ENCODE measurements around the gene NTMT1. TPM values are rescaled to one million over a fixed set of nuclear protein-coding genes. Genes with fewer than 3 reads are reported as not detected.

The NTMT1 gene
- total and polyA plus RNA-seq, 10 of the 15 experiments (the other 5 are each of a cell fraction or from before 2014, with no cell fraction given) = 12.8 to 85.4 (median 39.3) TPM

DNA sequence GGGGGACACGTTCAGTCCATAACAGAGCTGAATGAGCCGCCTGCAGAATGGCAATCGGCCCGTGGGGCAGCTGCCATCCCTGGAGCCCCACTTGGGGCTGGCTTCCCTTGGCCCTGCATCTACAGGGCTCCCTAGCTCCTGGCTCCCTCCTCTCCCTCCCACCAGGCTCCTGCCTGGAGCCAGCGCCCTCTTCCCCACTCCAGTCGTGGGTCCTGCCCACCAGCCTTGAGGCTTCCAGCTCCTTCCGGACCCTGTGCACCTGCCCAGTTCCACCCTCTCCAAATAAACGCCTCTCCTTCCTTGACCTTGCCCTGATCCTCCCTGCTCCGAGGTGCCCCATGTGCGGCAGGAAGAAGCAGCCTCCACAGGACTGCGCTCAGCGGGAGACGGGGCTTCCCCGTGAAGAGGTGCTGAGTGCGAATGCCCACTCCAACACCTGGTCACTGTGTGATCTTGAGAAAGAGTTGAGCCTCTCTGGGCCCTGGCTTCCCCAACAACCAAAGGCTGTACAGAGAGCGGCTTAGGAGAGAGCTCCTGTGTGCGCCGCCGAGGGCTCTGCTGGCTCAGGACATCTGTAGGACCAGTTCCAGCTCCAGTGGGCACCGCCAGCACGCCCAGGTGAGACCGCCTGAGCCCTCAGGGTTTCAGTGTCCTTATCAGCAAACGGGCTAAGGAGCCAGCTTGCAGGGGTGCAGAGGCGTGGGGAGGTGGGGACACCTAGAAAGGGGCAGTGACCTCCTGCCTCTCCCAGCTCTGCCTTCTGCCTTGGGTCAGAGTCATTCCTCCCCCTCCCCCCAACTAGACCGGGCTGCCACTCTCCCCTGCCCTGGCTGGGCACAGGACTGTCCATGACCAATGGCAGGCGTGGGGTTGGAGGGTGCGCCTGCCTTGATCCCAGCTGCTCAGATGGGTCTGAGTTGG lies 17.1 kb upstream of the NTMT1 start:
- POLR2A ChIA-PET = interaction anchor here (0.6 to 1.9 kb wide), 8 partner anchors 11 to 1084 kb away, joined by 3 to 9 read pairs (median 4); partner anchors contain the start of gene NTMT1
- no peak overlapping the region for H3K4me3 ChIP-seq
- ATAC-seq (no peak), FAIRE-seq (no peak), DNase-seq (ENCODE audit: low read depth, low spot score) (no peak)
- H3K4me1 ChIP-seq (ENCODE audit: control insufficient read depth, insufficient read depth, low read length) = peaks cover 8% of the 10 kb centered on the region
- no peaks in the 10 kb centered on the region for H3K27me3 ChIP-seq (replicated peaks in 1 of 2; ENCODE audit: control insufficient read depth in 2 of 2, insufficient read depth in 2 of 2, low read length in 1 of 2)
- SMC1A ChIA-PET (ENCODE audit: uncharacterized antibody, unreplicated experiment) = interaction anchor here (0.8 to 2.4 kb wide), 10 partner anchors 12 to 477 kb away, joined by 3 to 15 read pairs (median 4); no protein-coding TSS in a partner anchor
- RAD21 ChIA-PET (ENCODE audit: unreplicated experiment) = interaction anchor here (1.0 to 2.7 kb wide), 10 partner anchors 12 to 477 kb away, joined by 3 to 28 read pairs (median 6); partner anchors contain the start of gene IER5L
- H3K4me2 ChIP-seq (ENCODE audit: control insufficient read depth, insufficient read depth) = no peak overlapping the region
- no peaks in the 10 kb centered on the region for H3K9me3 ChIP-seq (replicated peaks; ENCODE audit: control insufficient read depth, insufficient read depth, low read length)
- no peak overlapping the region for H2AFZ ChIP-seq (ENCODE audit: control insufficient read depth, low read depth, low read length)
- no peak overlapping the region for H3K9ac ChIP-seq (ENCODE audit: control insufficient read depth, insufficient read depth, low read length)
- intact Hi-C loops (cut with micrococcal nuclease; ENCODE audit: unreplicated experiment) (loop anchor here (10.0 kb wide), 1 partner anchor 124 kb away; no protein-coding TSS in a partner anchor), in situ Hi-C loops (cut with MboI) (no loop called here)
- WGBS (ENCODE audit: insufficient coverage, insufficient replicate concordance, low lambda C conversion rate, missing lambda C conversion rate) = 86% methylated on average over 26 of the region's 27 CpGs
- H3K79me2 ChIP-seq (ENCODE audit: control insufficient read depth, insufficient read depth, low read length) = no peaks in the 10 kb centered on the region
- no TSS peak for BruUV-seq (replicated peaks)
- CTCF ChIA-PET = interaction anchor here (0.9 to 2.8 kb wide), 11 partner anchors 11 to 478 kb away, joined by 3 to 33 read pairs (median 5); partner anchors contain the start of genes IER5L and NTMT1
- no peaks in the 10 kb centered on the region for H4K20me1 ChIP-seq (ENCODE audit: control insufficient read depth, insufficient read depth)
- no peaks in the 10 kb centered on the region for H3K36me3 ChIP-seq (ENCODE audit: control insufficient read depth in 2 of 2, insufficient read depth in 2 of 2, low read length in 1 of 2)
- no peak overlapping the region for H3K27ac ChIP-seq (ENCODE audit: control insufficient read depth, insufficient read depth)
- TF ChIP-seq, protein P1, sequence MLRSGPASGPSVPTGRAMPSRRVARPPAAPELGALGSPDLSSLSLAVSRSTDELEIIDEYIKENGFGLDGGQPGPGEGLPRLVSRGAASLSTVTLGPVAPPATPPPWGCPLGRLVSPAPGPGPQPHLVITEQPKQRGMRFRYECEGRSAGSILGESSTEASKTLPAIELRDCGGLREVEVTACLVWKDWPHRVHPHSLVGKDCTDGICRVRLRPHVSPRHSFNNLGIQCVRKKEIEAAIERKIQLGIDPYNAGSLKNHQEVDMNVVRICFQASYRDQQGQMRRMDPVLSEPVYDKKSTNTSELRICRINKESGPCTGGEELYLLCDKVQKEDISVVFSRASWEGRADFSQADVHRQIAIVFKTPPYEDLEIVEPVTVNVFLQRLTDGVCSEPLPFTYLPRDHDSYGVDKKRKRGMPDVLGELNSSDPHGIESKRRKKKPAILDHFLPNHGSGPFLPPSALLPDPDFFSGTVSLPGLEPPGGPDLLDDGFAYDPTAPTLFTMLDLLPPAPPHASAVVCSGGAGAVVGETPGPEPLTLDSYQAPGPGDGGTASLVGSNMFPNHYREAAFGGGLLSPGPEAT (IDR thresholded peaks at IDR 0.05; ENCODE audit: low read depth) = no peak
- TF ChIP-seq, protein P2, sequence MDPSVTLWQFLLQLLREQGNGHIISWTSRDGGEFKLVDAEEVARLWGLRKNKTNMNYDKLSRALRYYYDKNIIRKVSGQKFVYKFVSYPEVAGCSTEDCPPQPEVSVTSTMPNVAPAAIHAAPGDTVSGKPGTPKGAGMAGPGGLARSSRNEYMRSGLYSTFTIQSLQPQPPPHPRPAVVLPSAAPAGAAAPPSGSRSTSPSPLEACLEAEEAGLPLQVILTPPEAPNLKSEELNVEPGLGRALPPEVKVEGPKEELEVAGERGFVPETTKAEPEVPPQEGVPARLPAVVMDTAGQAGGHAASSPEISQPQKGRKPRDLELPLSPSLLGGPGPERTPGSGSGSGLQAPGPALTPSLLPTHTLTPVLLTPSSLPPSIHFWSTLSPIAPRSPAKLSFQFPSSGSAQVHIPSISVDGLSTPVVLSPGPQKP (IDR thresholded peaks at IDR 0.05; ENCODE audit: low read depth, low read length) = no peak
- TF ChIP-seq JUND (IDR thresholded peaks at IDR 0.05; ENCODE audit: low read depth, low read length) = no peak
- TF ChIP-seq, protein P3, sequence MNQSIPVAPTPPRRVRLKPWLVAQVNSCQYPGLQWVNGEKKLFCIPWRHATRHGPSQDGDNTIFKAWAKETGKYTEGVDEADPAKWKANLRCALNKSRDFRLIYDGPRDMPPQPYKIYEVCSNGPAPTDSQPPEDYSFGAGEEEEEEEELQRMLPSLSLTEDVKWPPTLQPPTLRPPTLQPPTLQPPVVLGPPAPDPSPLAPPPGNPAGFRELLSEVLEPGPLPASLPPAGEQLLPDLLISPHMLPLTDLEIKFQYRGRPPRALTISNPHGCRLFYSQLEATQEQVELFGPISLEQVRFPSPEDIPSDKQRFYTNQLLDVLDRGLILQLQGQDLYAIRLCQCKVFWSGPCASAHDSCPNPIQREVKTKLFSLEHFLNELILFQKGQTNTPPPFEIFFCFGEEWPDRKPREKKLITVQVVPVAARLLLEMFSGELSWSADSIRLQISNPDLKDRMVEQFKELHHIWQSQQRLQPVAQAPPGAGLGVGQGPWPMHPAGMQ (IDR thresholded peaks at IDR 0.05; ENCODE audit: borderline replicate concordance) = no peak
- TF ChIP-seq, protein P4, sequence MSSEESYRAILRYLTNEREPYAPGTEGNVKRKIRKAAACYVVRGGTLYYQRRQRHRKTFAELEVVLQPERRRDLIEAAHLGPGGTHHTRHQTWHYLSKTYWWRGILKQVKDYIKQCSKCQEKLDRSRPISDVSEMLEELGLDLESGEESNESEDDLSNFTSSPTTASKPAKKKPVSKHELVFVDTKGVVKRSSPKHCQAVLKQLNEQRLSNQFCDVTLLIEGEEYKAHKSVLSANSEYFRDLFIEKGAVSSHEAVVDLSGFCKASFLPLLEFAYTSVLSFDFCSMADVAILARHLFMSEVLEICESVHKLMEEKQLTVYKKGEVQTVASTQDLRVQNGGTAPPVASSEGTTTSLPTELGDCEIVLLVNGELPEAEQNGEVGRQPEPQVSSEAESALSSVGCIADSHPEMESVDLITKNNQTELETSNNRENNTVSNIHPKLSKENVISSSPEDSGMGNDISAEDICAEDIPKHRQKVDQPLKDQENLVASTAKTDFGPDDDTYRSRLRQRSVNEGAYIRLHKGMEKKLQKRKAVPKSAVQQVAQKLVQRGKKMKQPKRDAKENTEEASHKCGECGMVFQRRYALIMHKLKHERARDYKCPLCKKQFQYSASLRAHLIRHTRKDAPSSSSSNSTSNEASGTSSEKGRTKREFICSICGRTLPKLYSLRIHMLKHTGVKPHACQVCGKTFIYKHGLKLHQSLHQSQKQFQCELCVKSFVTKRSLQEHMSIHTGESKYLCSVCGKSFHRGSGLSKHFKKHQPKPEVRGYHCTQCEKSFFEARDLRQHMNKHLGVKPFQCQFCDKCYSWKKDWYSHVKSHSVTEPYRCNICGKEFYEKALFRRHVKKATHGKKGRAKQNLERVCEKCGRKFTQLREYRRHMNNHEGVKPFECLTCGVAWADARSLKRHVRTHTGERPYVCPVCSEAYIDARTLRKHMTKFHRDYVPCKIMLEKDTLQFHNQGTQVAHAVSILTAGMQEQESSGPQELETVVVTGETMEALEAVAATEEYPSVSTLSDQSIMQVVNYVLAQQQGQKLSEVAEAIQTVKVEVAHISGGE (CRISPR knock-in tag; IDR thresholded peaks at IDR 0.05) = no peak
- TF ChIP-seq, protein P5, sequence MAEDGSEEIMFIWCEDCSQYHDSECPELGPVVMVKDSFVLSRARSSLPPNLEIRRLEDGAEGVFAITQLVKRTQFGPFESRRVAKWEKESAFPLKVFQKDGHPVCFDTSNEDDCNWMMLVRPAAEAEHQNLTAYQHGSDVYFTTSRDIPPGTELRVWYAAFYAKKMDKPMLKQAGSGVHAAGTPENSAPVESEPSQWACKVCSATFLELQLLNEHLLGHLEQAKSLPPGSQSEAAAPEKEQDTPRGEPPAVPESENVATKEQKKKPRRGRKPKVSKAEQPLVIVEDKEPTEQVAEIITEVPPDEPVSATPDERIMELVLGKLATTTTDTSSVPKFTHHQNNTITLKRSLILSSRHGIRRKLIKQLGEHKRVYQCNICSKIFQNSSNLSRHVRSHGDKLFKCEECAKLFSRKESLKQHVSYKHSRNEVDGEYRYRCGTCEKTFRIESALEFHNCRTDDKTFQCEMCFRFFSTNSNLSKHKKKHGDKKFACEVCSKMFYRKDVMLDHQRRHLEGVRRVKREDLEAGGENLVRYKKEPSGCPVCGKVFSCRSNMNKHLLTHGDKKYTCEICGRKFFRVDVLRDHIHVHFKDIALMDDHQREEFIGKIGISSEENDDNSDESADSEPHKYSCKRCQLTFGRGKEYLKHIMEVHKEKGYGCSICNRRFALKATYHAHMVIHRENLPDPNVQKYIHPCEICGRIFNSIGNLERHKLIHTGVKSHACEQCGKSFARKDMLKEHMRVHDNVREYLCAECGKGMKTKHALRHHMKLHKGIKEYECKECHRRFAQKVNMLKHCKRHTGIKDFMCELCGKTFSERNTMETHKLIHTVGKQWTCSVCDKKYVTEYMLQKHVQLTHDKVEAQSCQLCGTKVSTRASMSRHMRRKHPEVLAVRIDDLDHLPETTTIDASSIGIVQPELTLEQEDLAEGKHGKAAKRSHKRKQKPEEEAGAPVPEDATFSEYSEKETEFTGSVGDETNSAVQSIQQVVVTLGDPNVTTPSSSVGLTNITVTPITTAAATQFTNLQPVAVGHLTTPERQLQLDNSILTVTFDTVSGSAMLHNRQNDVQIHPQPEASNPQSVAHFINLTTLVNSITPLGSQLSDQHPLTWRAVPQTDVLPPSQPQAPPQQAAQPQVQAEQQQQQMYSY (CRISPR knock-in tag; IDR thresholded peaks at IDR 0.05) = no peak

Data from GM12878 (cell line).